Measurements from ENCODE around the gene CNTFR.
"Not testable (repeated sequence)": the region's sequence is repeated elsewhere in the genome, so short reads cannot be mapped to it uniquely, and the experiment has no call there.

CNTFR gene

GRCh38 chr9:34589636-34590380 is at the start of gene CNTFR:
TSS of gene CNTFR (minus strand) at chr9:34589724. CDS start at chr9:34568981, 20,743 bp downstream.
- DNase-seq (ENCODE audit: low read depth) = no peak

- not testable (repeated sequence) for DNase-seq (ENCODE audit: low read depth)
Measured at GRCh38 chr9:34639322-34639721, 49.8 kb upstream of the CNTFR start.

- no peak for DNase-seq (ENCODE audit: low read depth)
Measured at GRCh38 chr9:34638138-34638445, 48.6 kb upstream of the CNTFR start.

- DNase-seq (ENCODE audit: low read depth) = peak; percentile 58
Measured at GRCh38 chr9:34637356-34638137, 48.0 kb upstream of the CNTFR start, which contains the start of gene SIGMAR1. TSS of gene SIGMAR1 (minus strand) at chr9:34637787. CDS start at chr9:34637697, 90 bp downstream.

GRCh38 chr9:34636791-34637355 is 47.3 kb upstream of the CNTFR start:
- DNase-seq (ENCODE audit: low read depth) = no peak

- no peak for DNase-seq (ENCODE audit: low read depth)
Measured at GRCh38 chr9:34635556-34635955, 46.0 kb upstream of the CNTFR start.

GRCh38 chr9:34634551-34635248 is 45.2 kb upstream of the CNTFR start:
- no peak for DNase-seq (ENCODE audit: low read depth)

GRCh38 chr9:34633851-34634550 is 44.5 kb upstream of the CNTFR start:
- DNase-seq (ENCODE audit: low read depth) = no peak

GRCh38 chr9:34633166-34633565 is 43.6 kb upstream of the CNTFR start:
- no peak for DNase-seq (ENCODE audit: low read depth)

GRCh38 chr9:34630402-34631154 is 41.1 kb upstream of the CNTFR start:
- no peak for DNase-seq (ENCODE audit: low read depth)

- DNase-seq (ENCODE audit: low read depth) = no peak
Measured at GRCh38 chr9:34629491-34629808, 39.9 kb upstream of the CNTFR start.

- DNase-seq (ENCODE audit: low read depth) = no peak
Measured at GRCh38 chr9:34628656-34629490, 39.3 kb upstream of the CNTFR start, which contains the start of gene ARID3C. TSS of gene ARID3C (minus strand) at chr9:34629066. CDS start at chr9:34628014, 1,052 bp downstream.

- no peak for DNase-seq (ENCODE audit: low read depth)
Measured at GRCh38 chr9:34627716-34628655, 38.5 kb upstream of the CNTFR start.

GRCh38 chr9:34625186-34625486 is 35.6 kb upstream of the CNTFR start:
- DNase-seq (ENCODE audit: low read depth) = no peak

GRCh38 chr9:34624475-34625185 is 35.1 kb upstream of the CNTFR start:
- no peak for DNase-seq (ENCODE audit: low read depth)

- DNase-seq (ENCODE audit: low read depth) = no peak
Measured at GRCh38 chr9:34623374-34624235, 34.1 kb upstream of the CNTFR start.

Data from HS-5 (cell line).